GM19238 (cell line): Measurements from ENCODE around the gene MLPH.

Experiments used
- DNase-seq: peaks from one replicate; pipeline ENCODE4 v3.0.0; 2011; ENCODE audit warnings: low spot score; ENCODE audit not compliant: insufficient read length

Gene MLPH

GRCh38 chr2:237486819-237487448 is at the start of gene MLPH:
Gene MLPH (plus strand): TSS chr2:237487251. CDS start chr2:237493427, 6,176 bp downstream.
- DNase-seq, result no peak

DNA sequence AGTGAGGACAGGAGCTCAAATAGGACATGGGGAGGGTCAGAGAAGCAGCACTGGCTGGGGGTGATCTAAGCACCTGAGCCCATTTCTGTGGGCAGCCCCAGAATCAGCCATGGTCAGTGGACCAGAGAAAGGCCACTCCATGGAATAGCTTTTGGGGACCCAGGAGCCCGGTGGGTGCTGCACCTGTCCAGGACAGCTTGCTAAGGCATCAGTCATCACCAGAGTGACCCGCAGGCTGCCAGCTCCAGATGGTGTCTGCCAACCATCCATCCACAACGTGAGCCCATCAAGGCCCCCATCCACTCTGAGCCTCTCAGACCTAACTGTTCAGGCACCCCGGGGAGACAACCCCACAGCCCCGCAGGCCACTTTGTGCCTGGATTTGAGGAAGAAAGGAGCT is 49.5 kb upstream of the MLPH start:
- no peak for DNase-seq

- no peak for DNase-seq
Measured at GRCh38 chr2:237438080-237438940, 48.7 kb upstream of the MLPH start.

DNA sequence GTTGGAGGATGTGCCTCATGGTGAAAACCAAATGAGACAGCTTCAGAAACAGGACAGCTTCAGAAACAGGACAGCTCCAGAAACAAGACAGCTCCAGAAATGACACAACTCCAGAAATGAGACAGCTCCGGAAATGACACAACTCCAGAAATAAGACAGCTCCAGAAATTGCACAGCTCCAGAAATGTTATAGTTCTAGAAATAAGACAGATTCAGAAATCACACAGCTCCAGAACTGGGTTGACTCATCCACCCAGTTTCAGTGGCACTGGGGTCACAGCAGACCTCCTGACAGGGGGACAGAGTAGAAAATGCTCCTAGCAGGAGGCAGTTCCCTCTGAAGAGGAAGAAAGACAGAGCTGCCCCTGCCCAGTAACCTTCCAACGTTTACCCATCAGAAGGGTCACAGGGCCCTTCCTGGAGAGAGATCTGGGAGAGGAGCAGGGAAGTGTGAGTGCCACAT is 46.2 kb upstream of the MLPH start:
- no peak for DNase-seq

DNA sequence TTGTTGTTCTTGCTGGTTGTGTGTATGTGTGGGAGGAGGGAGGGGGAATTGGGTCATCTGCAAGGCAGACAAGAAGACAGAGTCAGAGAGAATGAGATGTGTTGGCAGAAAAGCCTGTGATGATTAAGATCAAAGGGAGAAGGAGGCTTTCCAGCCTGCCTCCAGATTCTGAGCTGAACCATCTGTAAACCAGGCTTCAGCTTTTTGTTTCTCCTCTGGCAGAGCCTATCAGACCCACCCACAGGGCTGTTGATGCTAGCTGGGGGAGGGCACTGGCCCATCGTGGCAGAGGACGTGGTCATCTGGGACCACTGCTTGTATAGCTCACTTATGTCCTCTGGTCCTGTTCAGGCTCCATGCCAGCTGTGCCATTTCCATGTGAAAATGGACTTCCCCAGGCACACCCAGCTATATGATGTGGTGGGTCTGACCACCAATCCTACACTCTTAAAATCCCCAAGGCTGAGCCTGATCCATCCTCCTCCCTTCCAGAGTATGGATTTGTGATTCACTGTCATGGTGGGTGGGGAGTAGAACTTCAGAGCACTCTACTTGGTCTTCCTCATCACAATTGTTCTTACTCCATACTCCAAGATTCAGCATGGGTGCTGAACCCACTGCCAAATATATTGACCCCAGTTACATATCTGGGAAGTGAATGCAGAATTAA is 45.3 kb upstream of the MLPH start:
- no peak for DNase-seq

GRCh38 chr2:237444071-237444470 is 43.0 kb upstream of the MLPH start:
- DNase-seq, result no peak

GRCh38 chr2:237445611-237446337 is 41.3 kb upstream of the MLPH start:
- no peak for DNase-seq

DNA sequence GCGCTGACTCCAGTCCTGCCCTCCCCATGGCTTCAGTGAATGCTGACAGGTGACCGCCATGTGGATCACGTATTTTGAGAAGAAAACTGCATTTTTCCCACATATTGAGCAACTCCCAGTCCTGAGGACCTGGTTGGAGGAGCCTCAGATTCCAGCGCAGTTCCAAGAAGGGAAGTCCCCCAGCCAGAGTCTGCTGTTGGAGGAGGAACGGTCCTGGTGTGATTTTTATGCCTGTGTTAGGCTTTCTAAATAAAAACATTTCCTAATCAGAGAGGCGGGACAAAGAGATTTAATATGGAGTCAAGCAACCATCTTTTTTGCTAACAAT is 40.7 kb upstream of the MLPH start:
- DNase-seq, result no peak

DNA sequence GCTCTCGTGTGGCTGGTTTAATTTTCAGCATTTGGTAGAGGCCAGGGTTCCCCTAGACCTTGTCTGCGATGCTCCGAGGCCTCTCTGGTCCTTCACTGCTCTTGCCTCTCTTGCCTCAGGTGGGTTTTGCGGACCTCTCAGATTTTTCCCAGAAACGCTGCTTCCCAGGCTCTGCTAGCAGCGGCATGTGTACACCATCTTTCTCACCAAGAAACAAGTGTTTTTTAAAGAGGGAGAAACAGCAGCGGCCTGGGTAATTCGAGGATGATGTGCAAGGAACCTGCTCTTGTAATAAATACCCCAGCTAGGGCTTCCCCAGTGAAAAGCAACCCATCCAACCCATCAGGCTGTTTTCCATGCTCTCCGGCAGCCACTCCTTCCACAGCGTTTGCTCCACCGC is 39.6 kb upstream of the MLPH start:
- DNase-seq, result no peak

DNA sequence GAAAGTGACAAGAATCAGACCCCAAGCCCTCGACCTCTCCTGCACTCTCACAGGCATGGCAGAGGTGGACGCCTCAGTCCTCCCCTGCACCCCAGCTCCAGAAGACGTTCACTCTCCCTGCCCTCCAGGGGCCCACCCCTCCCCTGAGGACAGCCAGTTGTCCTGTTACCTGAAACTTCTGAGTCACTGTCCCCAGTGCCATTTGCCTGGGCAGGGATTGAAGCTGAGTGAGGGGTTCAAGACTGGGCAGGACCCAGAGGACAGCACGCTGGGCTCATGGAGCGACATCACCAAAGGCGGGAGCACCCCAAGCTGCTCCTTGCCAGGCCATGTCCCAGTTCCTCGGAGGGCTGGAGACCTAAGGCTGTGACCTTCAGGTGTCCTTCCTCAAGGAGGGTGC is 38.9 kb upstream of the MLPH start:
- no peak for DNase-seq

- no peak for DNase-seq
Measured at GRCh38 chr2:237448626-237449025, 38.4 kb upstream of the MLPH start.

- no peak for DNase-seq
Measured at GRCh38 chr2:237449193-237449881, 37.7 kb upstream of the MLPH start.

DNA sequence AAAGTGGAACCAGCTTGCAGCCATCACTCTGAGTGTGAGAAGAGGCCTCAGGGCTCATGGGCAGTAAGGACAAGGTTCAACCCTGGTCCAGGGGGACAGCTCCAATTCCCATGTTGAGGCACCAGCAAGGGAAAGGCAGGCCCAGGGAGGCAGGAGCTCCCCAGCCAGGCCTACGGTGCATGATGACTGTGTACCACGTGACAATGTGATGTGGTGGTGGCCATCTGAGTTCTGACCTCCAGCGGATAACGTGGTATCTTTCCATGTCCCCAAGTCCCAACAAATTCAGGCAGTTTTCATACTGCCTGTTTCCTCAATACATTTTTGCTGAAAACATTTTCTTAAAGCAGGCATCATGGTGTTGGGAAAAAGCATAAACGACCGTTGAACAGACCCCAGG is 36.9 kb upstream of the MLPH start:
- no peak for DNase-seq

GRCh38 chr2:237450583-237450982 is 36.5 kb upstream of the MLPH start:
- no peak for DNase-seq

GRCh38 chr2:237451643-237452469 is 35.2 kb upstream of the MLPH start:
- DNase-seq, result no peak

GRCh38 chr2:237452861-237453260 is 34.2 kb upstream of the MLPH start:
- no peak for DNase-seq

- no peak for DNase-seq
Measured at GRCh38 chr2:237453671-237454070, 33.4 kb upstream of the MLPH start.

DNA sequence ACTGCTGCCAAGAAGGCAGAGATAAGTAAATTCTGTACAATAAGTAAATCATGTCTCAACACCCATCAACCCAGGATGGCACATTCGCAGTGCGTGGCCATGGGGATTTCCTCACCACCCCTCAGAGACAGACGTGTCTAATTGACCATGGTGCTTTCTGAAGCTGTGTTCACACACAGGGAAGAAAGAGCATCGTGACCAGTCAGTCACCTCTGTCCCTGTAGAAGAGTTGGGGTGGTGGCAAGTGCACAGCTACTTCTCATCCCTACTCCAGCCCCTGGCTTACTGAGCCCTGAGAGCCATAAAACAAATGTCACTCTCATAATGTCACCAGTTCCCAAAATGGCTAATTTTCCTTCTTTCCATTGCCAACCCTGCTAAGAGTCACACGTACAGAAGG is 31.3 kb upstream of the MLPH start:
- DNase-seq, result no peak

- no peak for DNase-seq
Measured at GRCh38 chr2:237456200-237456843, 30.7 kb upstream of the MLPH start.
